AG04449 (cell line): ENCODE measurements around the gene GRB2.
"Not testable (repeated sequence)": the region's sequence is repeated elsewhere in the genome, so short reads cannot be mapped to it uniquely, and the experiment has no call there.

Experiments
- CTCF ChIA-PET: fragments of 350-600 bp; formaldehyde crosslinking; extraction: SDS; loops from one replicate; lab custom pipeline; 2021; ENCODE audit warnings: antibody characterized with exemption; lab: Yijun Ruan, JAX
- POLR2A ChIA-PET: fragments of 400-600, 350-600 bp; formaldehyde crosslinking; extraction: SDS; loops from one replicate; lab custom pipeline; 2020; ENCODE audit warnings: antibody characterized with exemption, inconsistent platforms; lab: Yijun Ruan, JAX
- DNase-seq: peaks from one replicate; pipeline ENCODE4 v3.0.0-alpha.2; 2010; ENCODE audit warnings: low read depth, low spot score
- H3K4me3 ChIP-seq: 2 replicates; pipeline ENCODE4 v1.5.1; 2011; ENCODE audit warnings: low read depth, mild to moderate bottlenecking, control low read depth, low read length
- CTCF ChIP-seq: IDR thresholded peaks from one replicate; pipeline ENCODE4 v1.5.1; 2011; ENCODE audit warnings: mild to moderate bottlenecking, moderate library complexity, low read length, control low read depth, inconsistent platforms; ENCODE audit not compliant: insufficient read depth; ENCODE audit errors: missing control alignments

Gene GRB2

GRCh38 chr17:75371981-75372380 is 33.5 kb downstream of the GRB2 start:
- no peak for DNase-seq
- H3K4me3 ChIP-seq: no peak overlapping the region
- TF ChIP-seq CTCF: no peak
- ChIA-PET POLR2A (no interaction called here), CTCF (interaction anchor here (0.9 to 1.0 kb wide), 2 partner anchors 14 to 101 kb away, joined by 3 to 4 read pairs; partner anchors contain the start of gene MIF4GD)

- ChIA-PET POLR2A (no interaction called here), CTCF (interaction anchor here (0.9 to 1.0 kb wide), 2 partner anchors 13 to 100 kb away, joined by 3 to 4 read pairs; partner anchors contain the start of gene MIF4GD)
- DNase-seq: no peak
- TF ChIP-seq CTCF: no peak
- H3K4me3 ChIP-seq: no peak overlapping the region
These were observed 34.1 kb downstream of the GRB2 start for GRCh38 chr17:75371339-75371738.

GRCh38 chr17:75370286-75370915 is 35.1 kb downstream of the GRB2 start:
- TF ChIP-seq CTCF: no peak
- no peak for DNase-seq
- ChIA-PET CTCF (interaction anchor here (0.6 to 1.7 kb wide), 3 partner anchors 19 to 99 kb away, joined by 3 to 8 read pairs (median 5); partner anchors contain the start of gene MIF4GD), POLR2A (interaction anchor here (0.6 kb wide), 1 partner anchor 9 kb away, joined by 3 read pairs; no protein-coding TSS in a partner anchor)
- no peak overlapping the region for H3K4me3 ChIP-seq

DNA sequence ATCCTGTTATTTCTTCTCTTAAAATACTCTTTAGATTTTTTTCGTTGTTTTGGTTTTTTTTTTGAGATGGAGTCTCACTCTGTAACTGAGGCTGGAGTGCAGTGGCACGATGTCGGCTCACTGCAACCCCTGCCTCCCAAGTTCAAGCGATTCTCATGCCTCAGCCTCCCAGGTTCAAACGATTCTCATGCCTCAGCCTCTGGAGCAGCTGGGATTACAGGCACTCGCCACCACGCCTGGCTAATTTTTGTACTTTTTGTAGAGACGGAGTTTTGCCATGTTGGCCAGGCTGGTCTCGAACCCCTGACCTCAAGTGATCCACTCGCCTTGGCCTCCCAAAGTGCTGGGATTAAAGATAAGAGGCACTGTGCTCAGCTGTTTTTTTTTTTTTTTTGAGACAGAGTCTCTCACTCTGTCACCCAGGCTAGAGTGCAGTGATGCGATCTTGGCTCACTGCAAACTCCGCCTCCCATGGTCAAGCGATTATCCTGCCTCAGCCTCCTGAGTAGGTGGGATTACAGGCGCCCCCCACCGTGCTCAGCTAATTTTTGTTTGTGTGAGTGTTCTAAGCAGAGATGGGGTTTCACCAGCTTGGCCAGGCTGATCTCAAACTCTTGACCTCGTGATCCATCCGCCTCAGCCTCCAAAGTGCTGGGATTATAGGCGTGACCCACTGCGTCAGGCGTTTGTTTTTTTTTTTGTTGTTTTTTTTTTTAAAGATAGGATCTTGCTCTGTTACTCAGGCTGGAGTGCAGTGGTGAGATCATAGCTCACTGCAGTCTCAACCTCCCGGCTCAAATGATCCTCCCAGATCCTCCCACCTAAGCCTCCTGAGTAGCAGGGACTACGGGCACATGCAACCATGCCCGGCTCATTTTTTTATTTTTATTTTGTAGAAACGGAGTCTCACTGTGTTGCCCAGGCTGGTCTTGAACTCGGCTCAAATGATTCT is 37.4 kb downstream of the GRB2 start:
- DNase-seq, H3K4me3 ChIP-seq, CTCF ChIA-PET, POLR2A ChIA-PET: not testable (repeated sequence)

DNA sequence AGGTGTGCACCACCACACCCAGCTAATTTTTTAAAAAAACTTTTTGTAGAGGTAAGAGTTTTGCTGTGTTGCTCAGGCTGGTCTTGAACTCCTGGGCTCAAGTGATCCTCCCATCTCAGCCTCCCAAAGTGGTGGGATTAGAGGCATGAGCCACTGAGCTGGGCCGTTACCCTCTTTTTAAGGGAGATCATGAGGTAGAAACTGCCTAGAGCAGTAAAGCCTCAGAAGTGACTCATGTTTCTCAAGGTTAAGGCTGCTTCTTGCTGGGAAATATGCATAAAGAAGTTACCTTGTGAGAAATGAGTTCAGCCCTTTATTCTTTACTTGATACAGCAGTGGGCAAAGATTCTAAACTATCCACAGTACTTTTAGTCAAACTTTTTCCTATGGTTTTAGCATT is 38.2 kb downstream of the GRB2 start:
- CTCF ChIA-PET: interaction anchor here (1.1 to 2.4 kb wide), 4 partner anchors 13 to 265 kb away, joined by 3 to 13 read pairs (median 4); no protein-coding TSS in a partner anchor
- TF ChIP-seq CTCF: no peak
- POLR2A ChIA-PET: no interaction called here
- H3K4me3 ChIP-seq: no peak overlapping the region
- no peak for DNase-seq

- DNase-seq: no peak
- CTCF ChIA-PET: interaction anchor here (0.8 to 2.4 kb wide), 6 partner anchors 14 to 266 kb away, joined by 3 to 13 read pairs (median 3); partner anchors contain the start of gene MIF4GD
- H3K4me3 ChIP-seq: no peak overlapping the region
- POLR2A ChIA-PET: no interaction called here
- TF ChIP-seq CTCF: no peak
These were observed 39.0 kb downstream of the GRB2 start for GRCh38 chr17:75366432-75366831.
